Osteoblast (primary cell): ENCODE results near the gene FBXL7. TPM values are rescaled to one million over a fixed set of nuclear protein-coding genes. Genes with fewer than 3 reads are reported as not detected.

Experiments
- DNase-seq: peaks from one replicate; pipeline ENCODE4 v3.0.0; 2011; ENCODE audit warnings: low spot score, mixed read lengths; ENCODE audit not compliant: insufficient read length; ENCODE audit errors: missing footprints
- H2AFZ ChIP-seq: 2 replicates; pipeline ENCODE4 v1.6.0; 2011; ENCODE audit warnings: mild to moderate bottlenecking, low read length
- H3K27ac ChIP-seq: 2 replicates; pipeline ENCODE4 v1.5.1; 2011; ENCODE audit warnings: mild to moderate bottlenecking, low read depth, low read length, moderate library complexity
- H3K27me3 ChIP-seq: 2 replicates; pipeline ENCODE4 v1.6.0; 2012; ENCODE audit warnings: mild to moderate bottlenecking, control low read depth, inconsistent platforms, low read length, moderate library complexity; ENCODE audit not compliant: insufficient read depth
- H3K36me3 ChIP-seq: 2 replicates; pipeline ENCODE4 v1.5.1; 2011; ENCODE audit warnings: mild to moderate bottlenecking, low read length, control low read depth, moderate library complexity; ENCODE audit not compliant: insufficient read depth
- H3K4me1 ChIP-seq: 2 replicates; pipeline ENCODE4 v1.5.1; 2011; ENCODE audit warnings: mild to moderate bottlenecking, low read length, control low read depth, moderate library complexity; ENCODE audit not compliant: insufficient read depth
- H3K4me2 ChIP-seq: 2 replicates; pipeline ENCODE4 v1.6.0; 2011; ENCODE audit warnings: mild to moderate bottlenecking, low read length; ENCODE audit not compliant: insufficient read depth
- H3K4me3 ChIP-seq: fragments of 200-600 bp; sonication (generic); 3 replicates; pipeline ENCODE4 v1.5.1; 2012; ENCODE audit warnings: mild to moderate bottlenecking, low read length, inconsistent platforms; ENCODE audit not compliant: insufficient read depth
- H3K79me2 ChIP-seq: 2 replicates; pipeline ENCODE4 v1.6.0; 2012; ENCODE audit warnings: mild to moderate bottlenecking, low read length, control low read depth, inconsistent platforms; ENCODE audit not compliant: insufficient read depth
- H3K9me3 ChIP-seq: 2 replicates; pipeline ENCODE4 v1.5.1; 2011; ENCODE audit warnings: low read depth, low read length, control low read depth
- H4K20me1 ChIP-seq: 2 replicates; pipeline ENCODE4 v1.6.0; 2012; ENCODE audit warnings: mild to moderate bottlenecking, low read length, control low read depth; ENCODE audit not compliant: insufficient read depth
- CTCF ChIP-seq: IDR thresholded peaks from 2 replicates; pipeline ENCODE4 v1.5.1; 2011; ENCODE audit warnings: mild to moderate bottlenecking, low read depth, low read length, moderate library complexity; ENCODE audit errors: extremely low read depth
- total RNA-seq: library from RNA; depleted of rRNA; stranded (reverse); fragments of >200 nt; gene quantifications from 2 replicates; pipeline ENCODE4 v1.2.3, GENCODE V29; 2012

FBXL7 gene
- total RNA-seq, 1 donor = 13.4 TPM

GRCh38 chr5:15799014-15799413 lies 299.0 kb downstream of the FBXL7 start:
- Histone ChIP-seq H3K27ac (no peak overlapping the region), H3K4me2 (no peak overlapping the region), H3K27me3 (no peaks in the 10 kb centered on the region), H3K79me2 (peaks cover 9% of the 10 kb centered on the region), H3K36me3 (no peaks in the 10 kb centered on the region), H3K9me3 (no peaks in the 10 kb centered on the region), H3K4me1 (no peaks in the 10 kb centered on the region), H4K20me1 (peaks cover 22% of the 10 kb centered on the region), H2AFZ (no peak overlapping the region), H3K4me3 (no peak overlapping the region)
- no peak for TF ChIP-seq CTCF
- no peak for DNase-seq

- H3K9me3 ChIP-seq = peaks cover 1% of the 10 kb centered on the region
- H3K27me3 ChIP-seq = no peaks in the 10 kb centered on the region
- no peak for DNase-seq
- peaks cover 21% of the 10 kb centered on the region for H4K20me1 ChIP-seq
- peaks cover 9% of the 10 kb centered on the region for H3K79me2 ChIP-seq
- no peaks in the 10 kb centered on the region for H3K4me1 ChIP-seq
- no peak overlapping the region for H3K4me2 ChIP-seq
- no peak overlapping the region for H2AFZ ChIP-seq
- no peak overlapping the region for H3K27ac ChIP-seq
- H3K36me3 ChIP-seq = no peaks in the 10 kb centered on the region
- H3K4me3 ChIP-seq = no peak overlapping the region
- TF ChIP-seq CTCF = no peak
These were observed 299.6 kb downstream of the FBXL7 start for GRCh38 chr5:15799612-15800011.

GRCh38 chr5:15803280-15803679 lies 303.3 kb downstream of the FBXL7 start:
- Histone ChIP-seq H3K27me3 (no peaks in the 10 kb centered on the region), H3K4me3 (no peak overlapping the region), H3K4me2 (no peak overlapping the region), H3K36me3 (no peaks in the 10 kb centered on the region), H3K9me3 (peaks cover 1% of the 10 kb centered on the region), H3K79me2 (no peaks in the 10 kb centered on the region), H4K20me1 (peaks cover 16% of the 10 kb centered on the region), H2AFZ (no peak overlapping the region), H3K27ac (no peak overlapping the region), H3K4me1 (no peaks in the 10 kb centered on the region)
- no peak for TF ChIP-seq CTCF
- no peak for DNase-seq

- Histone ChIP-seq H3K4me3 (no peak overlapping the region), H3K27ac (no peak overlapping the region), H3K4me1 (no peaks in the 10 kb centered on the region), H4K20me1 (peaks cover 23% of the 10 kb centered on the region), H2AFZ (no peak overlapping the region), H3K79me2 (no peaks in the 10 kb centered on the region), H3K9me3 (peaks cover 1% of the 10 kb centered on the region), H3K4me2 (no peak overlapping the region), H3K36me3 (no peaks in the 10 kb centered on the region), H3K27me3 (no peaks in the 10 kb centered on the region)
- no peak for DNase-seq
- no peak for TF ChIP-seq CTCF
These were observed 306.6 kb downstream of the FBXL7 start for GRCh38 chr5:15806613-15807012.
